Spleen (tissue), 7 donors: ENCODE measurements around the gene ALG11.

ENCODE experiments used
- POLR2A ChIP-seq, 3 donors: fragments of 450-650 bp; IDR thresholded peaks; one replicate each; pipeline ENCODE4 v1.5.1; 2017; ENCODE audit warnings: antibody characterized with exemption in 3 of 3, mild to moderate bottlenecking in 1 of 3
- TF ChIP-seq, protein P1 (sequence below), 11 experiments: fragments of 200-600 bp in 7 of 11; fragments of 450-650 bp in 4 of 11; sonication (generic) in 4 of 11; IDR thresholded peaks in 8 of 11; conservative IDR thresholded peaks in 3 of 11; 1 replicate in 7 of 11; 2 replicates in 4 of 11; pipeline versions ENCODE4 v1.4.0 to v1.8.0; 2016 to 2021; ENCODE audit warnings: antibody characterized with exemption in 11 of 11, inconsistent platforms in 4 of 11, mild to moderate bottlenecking in 1 of 11
- donor health status: DM: no; HTN: no; CAD: no; lungs with moderate emphysema.
- donor health status: DM: no; HTN: no; CAD: no.
- donor health status: DM: no; HTN: no; CAD: no.

- TF ChIP-seq, protein P1, sequence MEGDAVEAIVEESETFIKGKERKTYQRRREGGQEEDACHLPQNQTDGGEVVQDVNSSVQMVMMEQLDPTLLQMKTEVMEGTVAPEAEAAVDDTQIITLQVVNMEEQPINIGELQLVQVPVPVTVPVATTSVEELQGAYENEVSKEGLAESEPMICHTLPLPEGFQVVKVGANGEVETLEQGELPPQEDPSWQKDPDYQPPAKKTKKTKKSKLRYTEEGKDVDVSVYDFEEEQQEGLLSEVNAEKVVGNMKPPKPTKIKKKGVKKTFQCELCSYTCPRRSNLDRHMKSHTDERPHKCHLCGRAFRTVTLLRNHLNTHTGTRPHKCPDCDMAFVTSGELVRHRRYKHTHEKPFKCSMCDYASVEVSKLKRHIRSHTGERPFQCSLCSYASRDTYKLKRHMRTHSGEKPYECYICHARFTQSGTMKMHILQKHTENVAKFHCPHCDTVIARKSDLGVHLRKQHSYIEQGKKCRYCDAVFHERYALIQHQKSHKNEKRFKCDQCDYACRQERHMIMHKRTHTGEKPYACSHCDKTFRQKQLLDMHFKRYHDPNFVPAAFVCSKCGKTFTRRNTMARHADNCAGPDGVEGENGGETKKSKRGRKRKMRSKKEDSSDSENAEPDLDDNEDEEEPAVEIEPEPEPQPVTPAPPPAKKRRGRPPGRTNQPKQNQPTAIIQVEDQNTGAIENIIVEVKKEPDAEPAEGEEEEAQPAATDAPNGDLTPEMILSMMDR (IDR thresholded peaks at IDR 0.05 in 8 of 11, conservative IDR thresholded peaks at IDR 0.05 in 3 of 11) = no peak
- no peak for TF ChIP-seq POLR2A (IDR thresholded peaks at IDR 0.05)
These were observed 34.6 kb upstream of the ALG11 start for GRCh38 chr13:51977625-51978024.
